NK-92 treated with Interleukin-12 subunit alpha and Interleukin-12 subunit beta, amount 100 ng/mL, for 24 hours (cell line): Measurements from ENCODE around the gene SPDYE9.
"Not testable (repeated sequence)": the region's sequence is repeated elsewhere in the genome, so short reads cannot be mapped to it uniquely, and the experiment has no call there.

ENCODE experiments used
- DNase-seq: peaks from one replicate; lab custom pipeline; 2025; lab: John Stamatoyannopoulos, UW

SPDYE9 gene, protein sequence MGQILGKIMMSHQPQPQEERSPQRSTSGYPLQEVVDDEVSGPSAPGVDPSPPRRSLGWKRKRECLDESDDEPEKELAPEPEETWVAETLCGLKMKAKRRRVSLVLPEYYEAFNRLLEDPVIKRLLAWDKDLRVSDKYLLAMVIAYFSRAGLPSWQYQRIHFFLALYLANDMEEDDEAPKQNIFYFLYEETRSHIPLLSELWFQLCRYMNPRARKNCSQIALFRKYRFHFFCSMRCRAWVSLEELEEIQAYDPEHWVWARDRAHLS

DNA sequence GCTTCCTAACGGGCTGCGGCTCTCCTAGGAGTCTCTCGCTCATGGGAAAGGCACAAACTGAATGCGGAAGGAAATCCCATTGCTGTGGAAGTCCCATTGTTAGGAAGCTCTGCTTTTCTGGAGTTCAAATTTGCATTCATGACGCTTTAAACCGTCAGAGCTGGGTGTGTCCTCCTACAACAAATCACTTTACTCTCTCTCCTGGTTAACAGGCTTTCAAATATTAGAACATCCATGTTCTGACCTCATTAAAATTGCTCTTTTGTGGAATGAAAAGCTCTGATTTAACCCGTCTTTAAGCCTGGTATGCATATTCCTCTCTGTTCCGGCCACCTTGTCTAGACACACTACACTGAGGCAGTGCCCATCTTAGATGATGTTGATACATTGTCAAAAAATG lies at the start of gene SPDYE9:
Gene SPDYE9 (minus strand): TSS at position 101 of the 400 bp plus-strand sequence. CDS start 1,800 bp downstream, outside the sequence.
- DNase-seq, result not testable (repeated sequence)

GRCh38 chr7:73134866-73135265 lies 49.0 kb upstream of the SPDYE9 start:
- not testable (repeated sequence) for DNase-seq

GRCh38 chr7:73132651-73133217 lies 46.9 kb upstream of the SPDYE9 start:
- DNase-seq, result not testable (repeated sequence)

GRCh38 chr7:73130612-73131011 lies 44.8 kb upstream of the SPDYE9 start:
- not testable (repeated sequence) for DNase-seq

DNA sequence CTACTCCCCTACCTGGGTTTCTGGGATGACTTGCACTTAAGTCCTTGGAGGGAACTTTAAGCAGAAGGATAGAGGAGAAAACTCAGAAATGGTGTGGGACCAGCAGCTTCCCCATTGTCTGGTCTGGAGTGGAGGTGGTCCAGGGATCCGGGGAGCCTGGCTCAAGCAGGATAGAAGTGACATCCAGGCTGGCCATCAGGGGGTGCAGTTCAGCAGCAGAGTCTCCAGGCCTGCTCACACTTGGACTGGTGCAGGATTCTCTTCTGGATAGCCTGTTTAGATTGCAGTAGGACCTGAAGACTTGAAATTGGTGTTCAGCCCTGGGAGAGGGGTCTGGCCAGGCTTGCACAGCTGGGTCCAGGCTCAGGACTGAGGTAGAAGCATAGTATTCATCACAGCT lies 38.3 kb upstream of the SPDYE9 start:
- DNase-seq, result not testable (repeated sequence)

GRCh38 chr7:73122778-73123447 lies 37.1 kb upstream of the SPDYE9 start:
- not testable (repeated sequence) for DNase-seq

- DNase-seq, result not testable (repeated sequence)
Observed at GRCh38 chr7:73118155-73118554, 32.3 kb upstream of the SPDYE9 start.

- DNase-seq, result not testable (repeated sequence)
Observed at GRCh38 chr7:73057811-73058210, 28.0 kb downstream of the SPDYE9 start, which contains the start of gene SPDYE11. SPDYE11 (minus strand) TSS chr7:73057911; CDS start chr7:73056111, 1,800 bp downstream.

DNA sequence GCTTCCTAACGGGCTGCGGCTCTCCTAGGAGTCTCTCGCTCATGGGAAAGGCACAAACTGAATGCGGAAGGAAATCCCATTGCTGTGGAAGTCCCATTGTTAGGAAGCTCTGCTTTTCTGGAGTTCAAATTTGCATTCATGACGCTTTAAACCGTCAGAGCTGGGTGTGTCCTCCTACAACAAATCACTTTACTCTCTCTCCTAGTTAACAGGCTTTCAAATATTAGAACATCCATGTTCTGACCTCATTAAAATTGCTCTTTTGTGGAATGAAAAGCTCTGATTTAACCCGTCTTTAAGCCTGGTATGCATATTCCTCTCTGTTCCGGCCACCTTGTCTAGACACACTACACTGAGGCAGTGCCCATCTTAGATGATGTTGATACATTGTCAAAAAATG lies 56.2 kb downstream of the SPDYE9 start, which contains the start of gene SPDYE8:
Gene SPDYE8 (minus strand): TSS at position 101 of the 400 bp plus-strand sequence. CDS start 1,800 bp downstream, outside the sequence.
- DNase-seq, result not testable (repeated sequence)
